ENCODE measurements around the gene CAPN1.
"Not testable (repeated sequence)": the region's sequence is repeated elsewhere in the genome, so short reads cannot be mapped to it uniquely, and the experiment has no call there.

Gene CAPN1

GRCh38 chr11:65243797-65244196 lies 62.1 kb downstream of the CAPN1 start:
- H3K4me3 Mint-ChIP-seq, result no peak overlapping the region
- H3K9me3 Mint-ChIP-seq, result no peaks in the 10 kb centered on the region
- H3K27me3 Mint-ChIP-seq, result no peaks in the 10 kb centered on the region
- no peak overlapping the region for H3K27ac Mint-ChIP-seq
- H3K4me1 Mint-ChIP-seq, result no peaks in the 10 kb centered on the region
- no peaks in the 10 kb centered on the region for H3K36me3 Mint-ChIP-seq

DNA sequence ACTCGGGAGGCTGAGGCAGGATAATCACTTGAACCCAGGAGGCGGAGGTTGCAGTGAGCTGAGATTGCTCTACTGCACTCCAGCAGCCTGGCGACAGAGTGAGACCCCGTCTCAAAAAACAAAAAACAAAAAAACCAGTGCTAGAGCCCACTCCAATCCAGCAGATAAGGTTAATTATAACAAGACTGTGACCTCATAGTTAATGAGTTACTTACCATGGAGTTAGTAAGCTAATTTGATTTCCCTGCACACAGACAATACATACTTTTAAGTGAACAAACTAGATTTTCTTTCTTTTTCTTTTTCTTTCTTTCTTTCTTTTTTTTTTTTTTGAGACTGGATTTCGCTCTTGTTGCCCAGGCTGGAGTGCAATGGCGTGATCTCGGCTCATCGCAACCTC lies 63.3 kb downstream of the CAPN1 start:
- not testable (repeated sequence) for H3K4me1 Mint-ChIP-seq, H3K36me3 Mint-ChIP-seq, H3K27me3 Mint-ChIP-seq, H3K27ac Mint-ChIP-seq, H3K9me3 Mint-ChIP-seq, H3K4me3 Mint-ChIP-seq

DNA sequence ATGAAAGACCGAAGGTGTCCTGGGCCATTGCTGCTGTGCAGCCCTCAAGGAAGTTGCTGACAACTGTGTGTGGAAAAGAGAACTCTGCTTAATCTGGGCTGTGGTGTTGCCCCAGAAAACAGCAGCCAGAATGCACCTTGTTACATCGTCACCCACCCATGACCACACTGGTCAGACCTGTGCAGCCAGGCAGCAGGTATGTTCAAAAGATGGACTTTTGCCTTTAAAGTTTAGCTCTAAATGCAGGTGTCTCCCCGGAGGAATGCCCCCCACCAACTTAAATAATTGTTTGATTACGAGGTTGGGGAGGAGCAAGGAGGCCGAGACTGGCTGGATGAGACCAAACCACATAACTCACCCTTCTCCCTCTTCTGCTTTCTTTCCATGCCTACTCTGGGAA lies 64.8 kb downstream of the CAPN1 start:
- Mint-ChIP-seq H3K27me3 (no peaks in the 10 kb centered on the region), H3K4me3 (no peak overlapping the region), H3K9me3 (no peaks in the 10 kb centered on the region), H3K36me3 (no peaks in the 10 kb centered on the region), H3K4me1 (no peaks in the 10 kb centered on the region), H3K27ac (no peak overlapping the region)

GRCh38 chr11:65248184-65248710 lies 66.5 kb downstream of the CAPN1 start:
- not testable (repeated sequence) for H3K36me3 Mint-ChIP-seq, H3K27ac Mint-ChIP-seq, H3K4me3 Mint-ChIP-seq, H3K9me3 Mint-ChIP-seq, H3K27me3 Mint-ChIP-seq, H3K4me1 Mint-ChIP-seq

DNA sequence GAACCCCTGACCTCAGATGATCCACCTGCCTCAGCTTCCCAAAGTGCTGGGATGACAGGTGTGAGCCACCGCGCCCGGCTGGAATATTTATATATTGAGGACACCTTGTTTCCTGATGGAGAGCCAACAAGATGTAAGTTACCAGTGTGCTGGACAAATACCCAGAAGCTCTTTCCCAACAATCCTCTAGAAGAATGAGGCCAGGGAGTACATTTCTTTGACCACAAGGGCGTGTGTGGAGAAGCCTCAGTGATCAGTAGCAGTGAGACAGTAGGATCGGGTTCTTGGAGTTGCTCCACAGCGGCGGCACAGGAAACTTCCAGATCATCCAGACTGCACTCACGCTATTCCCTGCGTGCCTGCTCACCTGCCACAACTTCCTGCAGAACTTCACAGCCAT lies 69.7 kb downstream of the CAPN1 start:
- Mint-ChIP-seq H3K4me3 (no peak overlapping the region), H3K9me3 (no peaks in the 10 kb centered on the region), H3K4me1 (no peaks in the 10 kb centered on the region), H3K27me3 (no peaks in the 10 kb centered on the region), H3K27ac (no peak overlapping the region), H3K36me3 (no peaks in the 10 kb centered on the region)

DNA sequence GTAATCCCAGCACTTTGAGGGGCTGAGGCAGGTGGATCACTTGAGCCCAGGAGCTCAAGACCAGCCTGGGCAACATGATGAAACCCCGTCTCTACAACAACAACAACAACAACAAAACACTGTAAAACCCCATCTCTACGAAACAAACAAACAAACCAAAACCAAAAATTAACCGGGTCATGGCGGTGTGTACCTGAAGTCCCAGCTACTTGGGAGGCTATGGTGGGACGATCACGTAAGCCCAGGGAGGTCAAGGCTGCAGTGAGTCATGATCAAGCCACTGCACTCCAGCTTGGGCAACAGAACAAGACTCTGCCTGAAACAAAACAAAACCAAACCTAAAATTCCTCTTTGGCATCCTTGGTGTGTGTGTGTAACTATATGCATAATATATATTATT lies 73.0 kb downstream of the CAPN1 start:
- peaks cover 7% of the 10 kb centered on the region for H3K4me1 Mint-ChIP-seq
- H3K27ac Mint-ChIP-seq, result no peak overlapping the region
- no peaks in the 10 kb centered on the region for H3K27me3 Mint-ChIP-seq
- no peaks in the 10 kb centered on the region for H3K9me3 Mint-ChIP-seq
- H3K4me3 Mint-ChIP-seq, result no peak overlapping the region
- H3K36me3 Mint-ChIP-seq, result no peaks in the 10 kb centered on the region

- Mint-ChIP-seq H3K4me1 (peaks cover 26% of the 10 kb centered on the region), H3K9me3 (no peaks in the 10 kb centered on the region), H3K27me3 (no peaks in the 10 kb centered on the region), H3K4me3 (no peak overlapping the region), H3K27ac (no peak overlapping the region), H3K36me3 (no peaks in the 10 kb centered on the region)
Observed at GRCh38 chr11:65258988-65259387, 77.3 kb downstream of the CAPN1 start.

GRCh38 chr11:65260302-65260701 lies 78.6 kb downstream of the CAPN1 start:
- H3K27ac Mint-ChIP-seq, result peak overlapping the region; percentile 65
- no peaks in the 10 kb centered on the region for H3K27me3 Mint-ChIP-seq
- no peak overlapping the region for H3K4me3 Mint-ChIP-seq
- H3K4me1 Mint-ChIP-seq, result peaks cover 36% of the 10 kb centered on the region
- peaks cover 4% of the 10 kb centered on the region for H3K36me3 Mint-ChIP-seq
- H3K9me3 Mint-ChIP-seq, result no peaks in the 10 kb centered on the region

DNA sequence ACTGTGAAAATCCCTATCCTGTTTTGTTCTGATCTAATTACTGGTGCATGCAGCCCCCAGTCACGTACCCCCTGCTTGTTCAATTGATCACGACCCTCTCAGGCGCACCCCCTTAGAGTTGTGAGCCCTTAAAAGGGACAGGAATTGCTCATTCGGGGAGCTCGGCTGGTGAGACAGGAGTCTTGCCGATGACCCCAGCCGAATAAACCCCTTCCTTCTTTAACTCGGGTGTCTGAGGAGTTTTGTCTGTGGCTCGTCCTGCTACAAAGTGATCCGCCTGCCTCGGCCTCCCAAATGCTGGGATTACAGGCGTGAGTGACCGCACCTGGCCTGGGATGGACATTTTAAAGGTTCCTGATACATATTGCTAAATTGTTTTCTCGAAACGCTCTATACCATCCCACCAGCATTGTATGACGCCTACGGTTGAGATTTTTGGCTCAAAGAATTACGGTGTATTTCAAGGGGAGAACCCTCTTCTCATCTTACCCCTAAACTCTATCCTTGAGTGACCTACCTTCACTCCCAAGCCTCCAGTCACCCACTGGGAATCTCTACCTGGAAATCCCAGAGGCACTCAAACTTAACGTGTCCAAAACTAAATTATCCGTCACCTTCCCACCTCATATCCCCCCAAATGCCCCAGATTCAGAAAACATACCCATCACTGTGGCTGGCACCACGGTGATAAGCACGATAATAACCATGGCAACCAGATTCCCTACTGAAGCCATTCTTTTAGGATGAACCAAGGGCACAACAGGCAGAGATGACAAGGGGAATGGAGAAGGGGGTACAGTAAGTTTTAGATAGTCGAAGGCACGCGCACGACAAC lies 79.2 kb downstream of the CAPN1 start:
- no peaks in the 10 kb centered on the region for H3K27me3 Mint-ChIP-seq
- peaks cover 5% of the 10 kb centered on the region for H3K36me3 Mint-ChIP-seq
- peak overlapping the region; percentile 95 for H3K4me3 Mint-ChIP-seq
- no peaks in the 10 kb centered on the region for H3K9me3 Mint-ChIP-seq
- peaks cover 41% of the 10 kb centered on the region for H3K4me1 Mint-ChIP-seq
- H3K27ac Mint-ChIP-seq, result peak overlapping the region; percentile 99

Measured in activated naive CD4-positive, alpha-beta T cell treated with anti-CD3 and anti-CD28 coated beads, Interleukin-2, amount 50 U/mL, for 24 hours (primary cell).